HepG2 (cell line): ENCODE measurements around the gene ESAM. TPM values are rescaled to one million over a fixed set of nuclear protein-coding genes. Genes with fewer than 3 reads are reported as not detected.

ENCODE experiments used
- BHLHE40 ChIP-seq: IDR thresholded peaks from 2 replicates; pipeline ENCODE4 v1.6.1; 2011; ENCODE audit warnings: low read length, improper control_type of control experiment
- HDAC2 ChIP-seq: sonication (generic); formaldehyde crosslinking; IDR thresholded peaks from 2 replicates; pipeline ENCODE4 v1.4.0; 2020; ENCODE audit warnings: missing genetic modification reagents
- IKZF5 ChIP-seq: IDR thresholded peaks from 2 replicates; pipeline ENCODE4 v1.6.1; 2018; ENCODE audit warnings: missing genetic modification reagents, mild to moderate bottlenecking, missing compliant biosample characterization
- NFKB2 ChIP-seq: sonication (generic); formaldehyde crosslinking; IDR thresholded peaks from 2 replicates; pipeline ENCODE4 v1.4.0; 2020; ENCODE audit warnings: missing genetic modification reagents, borderline replicate concordance
- PTBP1 ChIP-seq: fragments of 200-400 bp; formaldehyde crosslinking; IDR thresholded peaks from 2 replicates; pipeline ENCODE4 v1.6.1; 2018; ENCODE audit warnings: low read length, low read depth; ENCODE audit not compliant: poor library complexity, severe bottlenecking
- RNF2 ChIP-seq: fragments of 450-650 bp; conservative IDR thresholded peaks from 2 replicates; pipeline ENCODE4 v1.6.1; 2016; ENCODE audit warnings: low read depth
- THAP8 ChIP-seq: sonication (generic); formaldehyde crosslinking; IDR thresholded peaks from 2 replicates; pipeline ENCODE4 v1.5.1; 2020; ENCODE audit warnings: missing genetic modification reagents, mild to moderate bottlenecking, borderline replicate concordance
- ZBTB2 ChIP-seq: sonication (generic); formaldehyde crosslinking; IDR thresholded peaks from 2 replicates; pipeline ENCODE4 v1.8.0; 2022; ENCODE audit warnings: low read depth, missing genetic modification reagents
- ZBTB38 ChIP-seq: sonication (generic); formaldehyde crosslinking; IDR thresholded peaks from 2 replicates; pipeline ENCODE4 v1.5.1; 2020; ENCODE audit warnings: mild to moderate bottlenecking, missing genetic modification reagents
- ZHX2 ChIP-seq, 2 experiments: sonication (generic) in 1 of 2; formaldehyde crosslinking in 1 of 2; IDR thresholded peaks; 2 replicates each; pipeline versions ENCODE4 v1.6.1 to v1.9.0; 2014 to 2022; ENCODE audit warnings: antibody characterized with exemption in 1 of 2, borderline replicate concordance in 1 of 2, inconsistent platforms in 1 of 2, low read depth in 1 of 2, missing genetic modification reagents in 1 of 2
- ZNF276 ChIP-seq: sonication (generic); formaldehyde crosslinking; IDR thresholded peaks from 2 replicates; pipeline ENCODE4 v1.4.0; 2020; ENCODE audit warnings: mild to moderate bottlenecking, low read depth, missing genetic modification reagents
- ZNF34 ChIP-seq: sonication (generic); formaldehyde crosslinking; IDR thresholded peaks from 2 replicates; pipeline ENCODE4 v1.4.0; 2020; ENCODE audit warnings: mild to moderate bottlenecking, missing genetic modification reagents, borderline replicate concordance
- ZNF451 ChIP-seq: sonication (generic); formaldehyde crosslinking; IDR thresholded peaks from 2 replicates; pipeline ENCODE4 v1.5.0; 2020; ENCODE audit warnings: mild to moderate bottlenecking, missing genetic modification reagents
- ZNF572 ChIP-seq: sonication (generic); formaldehyde crosslinking; IDR thresholded peaks from 2 replicates; pipeline ENCODE4 v1.5.1; 2020; ENCODE audit warnings: mild to moderate bottlenecking, missing genetic modification reagents
- ZNF678 ChIP-seq: sonication (generic); formaldehyde crosslinking; IDR thresholded peaks from 2 replicates; pipeline ENCODE4 v1.4.0; 2020; ENCODE audit warnings: mild to moderate bottlenecking, missing genetic modification reagents
- ZNF724P ChIP-seq: sonication (generic); formaldehyde crosslinking; IDR thresholded peaks from 2 replicates; pipeline ENCODE4 v1.8.0; 2022; ENCODE audit warnings: missing genetic modification reagents, borderline replicate concordance
- ZNF749 ChIP-seq: sonication (generic); formaldehyde crosslinking; IDR thresholded peaks from 2 replicates; pipeline ENCODE4 v1.8.0; 2022; ENCODE audit warnings: mild to moderate bottlenecking, missing genetic modification reagents, moderate library complexity, borderline replicate concordance
- polyA plus RNA-seq, 8 experiments: library from polyadenylated mRNA; depleted of rRNA in 3 of 8; stranded (reverse) in 7 of 8; unstranded in 1 of 8; fragments of >200 nt; fragmentation: Illumina TruSeq in 4 of 8; extraction: Trizol in 4 of 8; gene quantifications; 2 replicates each; pipeline versions ENCODE4 v1.2.1 to v1.2.3, GENCODE V29; 2011 to 2016; ENCODE audit warnings: low read depth in 4 of 8, missing spikeins in 1 of 8, mixed read lengths in 1 of 8; ENCODE audit not compliant: insufficient read depth in 1 of 8
- total RNA-seq, 5 experiments: library from RNA; depleted of rRNA; stranded (reverse); fragments of >200 nt; fragmentation: Illumina TruSeq; extraction: Trizol; gene quantifications; 2 replicates each; pipeline ENCODE4 v1.2.3, GENCODE V29; 2016; ENCODE audit warnings: low read depth in 1 of 5

The ESAM gene
- total and polyA plus RNA-seq, 2 of the 13 experiments (the other 11 are each of a cell fraction or from before 2014, with no cell fraction given), result 1.2 to 6.8 TPM

- TF ChIP-seq ZBTB2 (no peak), BHLHE40 (no peak; the same call in none of the 2 replicates), ZBTB38 (CRISPR knock-in tag) (peak; percentile 27; the same call in 1 of the 2 replicates), RNF2 (peak; percentile 69; the same call in 1 of the 2 replicates), ZNF572 (CRISPR knock-in tag) (no peak), IKZF5 (CRISPR knock-in tag) (no peak), ZNF34 (0 out of 2 replicates have a peak, but pooled peaks have one; percentile 7), ZNF678 (CRISPR knock-in tag) (no peak), ZNF749 (CRISPR knock-in tag) (no peak), THAP8 (CRISPR knock-in tag) (no peak), ZNF724P (CRISPR knock-in tag) (no peak), HDAC2 (CRISPR knock-in tag) (0 out of 2 replicates have a peak, but pooled peaks have one; percentile 64), ZNF451 (CRISPR knock-in tag) (no peak), ZHX2 (IDR thresholded peaks at IDR 0.05; ENCODE audit: low read depth) (no peak), ZHX2 (CRISPR knock-in tag; IDR thresholded peaks at IDR 0.05; ENCODE audit: borderline replicate concordance) (no peak), PTBP1 (no peak), NFKB2 (CRISPR knock-in tag) (peak; percentile 47; the same call in 1 of the 2 replicates), ZNF276 (no peak)
These were observed 15.4 kb downstream of the ESAM start (continued) for GRCh38 chr11:124746621-124747243.
